ENCODE measurements around the gene ING2.

- TF ChIP-seq CTCF (optimal IDR thresholded peaks at IDR 0.05 in 1 of 3, IDR thresholded peaks at IDR 0.05 in 1 of 3, conservative IDR thresholded peaks at IDR 0.05 in 1 of 3; ENCODE audit: extremely low read depth in 1 of 3, insufficient read depth in 2 of 3, low read length in 3 of 3), result no peak
- no peak for TF ChIP-seq EZH2 (IDR thresholded peaks at IDR 0.05; ENCODE audit: low read length)
Measured at GRCh38 chr4:183469936-183470335, 34.9 kb upstream of the ING2 start.

Data from keratinocyte (primary cell).